ENCODE data around the gene STT3A.
A peak's percentile ranks its signal among the peaks of the same experiment; 100 is the strongest.

Gene STT3A

GRCh38 chr11:125588505-125588904 lies 4.1 kb upstream of the STT3A start:
- no peak for DNase-seq (ENCODE audit: low read depth in 2 of 2)

- peak in 1 of 2 donors; percentile 9 for DNase-seq (ENCODE audit: low read depth in 2 of 2)
Observed at GRCh38 chr11:125591649-125592304, 875 bp upstream of the STT3A start.

GRCh38 chr11:125593114-125593820 lies 615 bp downstream of the STT3A start:
- no peak for DNase-seq (ENCODE audit: low read depth in 2 of 2)

- no peak for DNase-seq (ENCODE audit: low read depth in 2 of 2)
Observed at GRCh38 chr11:125594958-125595357, 2.3 kb downstream of the STT3A start.

GRCh38 chr11:125600663-125601062 lies 8.0 kb downstream of the STT3A start:
- no peak for DNase-seq (ENCODE audit: low read depth in 2 of 2)

GRCh38 chr11:125603207-125603606 lies 10.6 kb downstream of the STT3A start:
- DNase-seq (ENCODE audit: low read depth in 2 of 2), result no peak

GRCh38 chr11:125605417-125605816 lies 12.8 kb downstream of the STT3A start:
- DNase-seq (ENCODE audit: low read depth in 2 of 2), result no peak

GRCh38 chr11:125609545-125609944 lies 16.9 kb downstream of the STT3A start:
- no peak for DNase-seq (ENCODE audit: low read depth in 2 of 2)

- DNase-seq (ENCODE audit: low read depth in 2 of 2), result no peak
Observed at GRCh38 chr11:125618383-125618782, 25.7 kb downstream of the STT3A start.

- DNase-seq (ENCODE audit: low read depth in 2 of 2), result no peak
Observed at GRCh38 chr11:125621995-125622394, 29.3 kb downstream of the STT3A start.

GRCh38 chr11:125623064-125623463 lies 30.4 kb downstream of the STT3A start:
- no peak for DNase-seq (ENCODE audit: low read depth in 2 of 2)

- DNase-seq (ENCODE audit: low read depth in 2 of 2), result no peak
Observed at GRCh38 chr11:125624756-125625213, 32.1 kb downstream of the STT3A start, which contains the start of gene CHEK1. Gene CHEK1, plus strand, starts transcription at chr11:125625163. Its CDS starts 1,606 bp downstream, at chr11:125626769.

- DNase-seq (ENCODE audit: low read depth in 2 of 2), result no peak
Observed at GRCh38 chr11:125625225-125625629, 32.6 kb downstream of the STT3A start.

- DNase-seq (ENCODE audit: low read depth in 2 of 2), result peak; percentile 76 to 85
Observed at GRCh38 chr11:125625630-125626287, 33.1 kb downstream of the STT3A start.

- DNase-seq (ENCODE audit: low read depth in 2 of 2), result peak in 1 of 2 donors; percentile 4
Observed at GRCh38 chr11:125626288-125626950, 33.8 kb downstream of the STT3A start.

GRCh38 chr11:125627236-125627910 lies 34.7 kb downstream of the STT3A start:
- DNase-seq (ENCODE audit: low read depth in 2 of 2), result no peak

- DNase-seq (ENCODE audit: low read depth in 2 of 2), result no peak
Observed at GRCh38 chr11:125637840-125638239, 45.2 kb downstream of the STT3A start.

- no peak for DNase-seq (ENCODE audit: low read depth in 2 of 2)
Observed at GRCh38 chr11:125638315-125638714, 45.7 kb downstream of the STT3A start.

- no peak for DNase-seq (ENCODE audit: low read depth in 2 of 2)
Observed at GRCh38 chr11:125645871-125646270, 53.2 kb downstream of the STT3A start.

- no peak for DNase-seq (ENCODE audit: low read depth in 2 of 2)
Observed at GRCh38 chr11:125649465-125650166, 57.0 kb downstream of the STT3A start.

- no peak for DNase-seq (ENCODE audit: low read depth in 2 of 2)
Observed at GRCh38 chr11:125662689-125663088, 70.0 kb downstream of the STT3A start.

Data from stimulated activated CD8-positive, alpha-beta memory T cell treated with anti-CD3 and anti-CD28 coated beads, Interleukin-15, amount 100 ng/mL, for 48 hours (primary cell).